CD1c-positive myeloid dendritic cell (primary cell): Measurements from ENCODE around the gene ZBTB33.

Experiments
- DNase-seq: peaks from one replicate; pipeline ENCODE4 v3.0.0-alpha.2; 2016; ENCODE audit errors: extremely low spot score

Gene ZBTB33

GRCh38 chrX:120262859-120263708 is 12.5 kb downstream of the ZBTB33 start:
- peak; percentile 80 for DNase-seq

GRCh38 chrX:120264341-120264740 is 13.7 kb downstream of the ZBTB33 start:
- DNase-seq = peak; percentile 60

- DNase-seq = peak; percentile 77
Measured at GRCh38 chrX:120269373-120270035, 18.9 kb downstream of the ZBTB33 start.

GRCh38 chrX:120270567-120270966 is 20.0 kb downstream of the ZBTB33 start:
- no peak for DNase-seq

- no peak for DNase-seq
Measured at GRCh38 chrX:120271218-120271617, 20.6 kb downstream of the ZBTB33 start.

- no peak for DNase-seq
Measured at GRCh38 chrX:120274145-120274544, 23.5 kb downstream of the ZBTB33 start.

- DNase-seq = no peak
Measured at GRCh38 chrX:120274958-120275357, 24.3 kb downstream of the ZBTB33 start.

GRCh38 chrX:120281021-120281624 is 30.5 kb downstream of the ZBTB33 start:
- DNase-seq = no peak

- DNase-seq = no peak
Measured at GRCh38 chrX:120281761-120282160, 31.1 kb downstream of the ZBTB33 start.

GRCh38 chrX:120282697-120283096 is 32.1 kb downstream of the ZBTB33 start:
- no peak for DNase-seq

- peak; percentile 40 for DNase-seq
Measured at GRCh38 chrX:120286733-120287512, 36.3 kb downstream of the ZBTB33 start.

GRCh38 chrX:120287513-120288112 is 37.0 kb downstream of the ZBTB33 start:
- DNase-seq = no peak

- no peak for DNase-seq
Measured at GRCh38 chrX:120290107-120290506, 39.5 kb downstream of the ZBTB33 start.

- no peak for DNase-seq
Measured at GRCh38 chrX:120291211-120291610, 40.6 kb downstream of the ZBTB33 start.

GRCh38 chrX:120293015-120293414 is 42.4 kb downstream of the ZBTB33 start:
- DNase-seq = no peak

- DNase-seq = no peak
Measured at GRCh38 chrX:120294651-120295050, 44.0 kb downstream of the ZBTB33 start.

- DNase-seq = no peak
Measured at GRCh38 chrX:120297923-120298322, 47.3 kb downstream of the ZBTB33 start.

- no peak for DNase-seq
Measured at GRCh38 chrX:120299928-120300327, 49.3 kb downstream of the ZBTB33 start.

GRCh38 chrX:120301497-120301896 is 50.9 kb downstream of the ZBTB33 start:
- DNase-seq = no peak

- no peak for DNase-seq
Measured at GRCh38 chrX:120301960-120302359, 51.3 kb downstream of the ZBTB33 start.

- DNase-seq = peak; percentile 65
Measured at GRCh38 chrX:120302434-120302833, 51.8 kb downstream of the ZBTB33 start.

GRCh38 chrX:120304256-120304655 is 53.6 kb downstream of the ZBTB33 start:
- DNase-seq = peak; percentile 61
